B cell (primary cell): ENCODE measurements around the gene AVP. TPM values are rescaled to one million over a fixed set of nuclear protein-coding genes. Genes with fewer than 3 reads are reported as not detected.

Experiments used
- ATAC-seq: fragments of 200-7000 bp; cut with Tn5 transposase; one replicate; pipeline ENCODE4 v1.10.0; 2021; ENCODE audit warnings: low read depth, mild to moderate bottlenecking, moderate number of reproducible peaks, moderate library complexity
- CTCF ChIA-PET: fragments of 350-600 bp; sonication (Branson Sonifier 250); formaldehyde crosslinking; loops from one replicate; lab custom pipeline; 2021; ENCODE audit warnings: antibody characterized with exemption, inconsistent platforms; lab: Charles Lee
- POLR2A ChIA-PET: fragments of 350-600 bp; sonication (Branson Sonifier 250); formaldehyde crosslinking; loops from one replicate; lab custom pipeline; 2021; ENCODE audit warnings: antibody characterized with exemption; lab: Charles Lee
- DNase-seq: peaks from one replicate; pipeline ENCODE4 v3.0.0; 2013
- H2AFZ ChIP-seq: 2 replicates; pipeline ENCODE4 v1.6.1; 2012; ENCODE audit warnings: mild to moderate bottlenecking, low read depth, low read length; ENCODE audit not compliant: insufficient read depth, poor library complexity, severe bottlenecking
- H3K27ac ChIP-seq, 2 donors: 1 replicate in 1 of 2; 2 replicates in 1 of 2; pipeline ENCODE4 v1.5.1; 2012 to 2013; ENCODE audit warnings: low read length in 2 of 2, mild to moderate bottlenecking in 2 of 2, moderate library complexity in 1 of 2
- H3K27me3 ChIP-seq, 4 experiments: fragments of 200-600 bp in 1 of 4; sonication (generic) in 1 of 4; replicated peaks in 1 of 4; 1 replicate in 2 of 4; 2 replicates in 2 of 4; pipeline versions ENCODE4 v1.6.1 to v1.7.0; 2013 to 2016; ENCODE audit warnings: low read length in 3 of 4, mild to moderate bottlenecking in 2 of 4, mixed read lengths in 1 of 4, moderate library complexity in 1 of 4; ENCODE audit not compliant: insufficient read depth in 4 of 4, control insufficient read depth in 3 of 4; ENCODE audit errors: control extremely low read depth in 1 of 4
- H3K36me3 ChIP-seq, 2 experiments: replicated peaks in 1 of 2; 1 replicate in 1 of 2; 2 replicates in 1 of 2; pipeline versions ENCODE4 v1.6.1 to v1.7.1; 2013; ENCODE audit warnings: low read length in 1 of 2; ENCODE audit not compliant: insufficient read depth in 2 of 2, control insufficient read depth in 1 of 2; ENCODE audit errors: control extremely low read depth in 1 of 2, extremely low read depth in 1 of 2
- H3K4me1 ChIP-seq, 2 donors: fragments of 200-600 bp in 1 of 2; sonication (generic) in 1 of 2; 1 replicate in 1 of 2; 2 replicates in 1 of 2; pipeline versions ENCODE4 v1.5.1 to v1.6.1; 2013 to 2017; ENCODE audit warnings: low read length in 2 of 2; ENCODE audit not compliant: control insufficient read depth in 2 of 2, insufficient read depth in 2 of 2
- H3K4me2 ChIP-seq: replicated peaks from 2 replicates; pipeline ENCODE3; 2012; ENCODE audit warnings: mild to moderate bottlenecking, low read depth, low read length; ENCODE audit not compliant: poor library complexity, severe bottlenecking
- H3K4me3 ChIP-seq, 5 experiments: fragments of 200-600 bp in 1 of 5; sonication (generic) in 1 of 5; 1 replicate in 3 of 5; 2 replicates in 2 of 5; pipeline versions ENCODE4 v1.5.1 to v1.7.0; 2011 to 2016; ENCODE audit warnings: low read length in 4 of 5, mild to moderate bottlenecking in 4 of 5, low read depth in 2 of 5, control low read depth in 1 of 5, moderate library complexity in 1 of 5; ENCODE audit not compliant: insufficient read depth in 1 of 5; ENCODE audit errors: control extremely low read depth in 1 of 5, extremely low read depth in 1 of 5
- H3K79me2 ChIP-seq: fragments of 200-600 bp; sonication (generic); one replicate; pipeline ENCODE4 v1.6.0; 2016; ENCODE audit warnings: low read length; ENCODE audit not compliant: control insufficient read depth, insufficient read depth
- H3K9ac ChIP-seq: fragments of 200-600 bp; sonication (generic); 2 replicates; pipeline ENCODE4 v1.6.1; 2017; ENCODE audit warnings: mild to moderate bottlenecking, low read length, moderate library complexity
- H3K9me3 ChIP-seq, 3 donors: one replicate each; pipeline versions ENCODE4 v1.6.1 to v1.7.1; 2013; ENCODE audit warnings: low read length in 2 of 3; ENCODE audit not compliant: control insufficient read depth in 2 of 3, insufficient read depth in 1 of 3; ENCODE audit errors: control extremely low read depth in 1 of 3
- H4K20me1 ChIP-seq: 2 replicates; pipeline ENCODE4 v1.6.0; 2012; ENCODE audit warnings: mild to moderate bottlenecking, low read length; ENCODE audit not compliant: insufficient read depth, control insufficient read depth, poor library complexity, severe bottlenecking
- H3K27ac Mint-ChIP-seq: one replicate; pipeline ENCODE4 v1.8.0; 2021; ENCODE audit warnings: mixed read lengths
- H3K27me3 Mint-ChIP-seq: one replicate; pipeline ENCODE4 v1.8.0; 2021; ENCODE audit warnings: mixed read lengths
- H3K4me1 Mint-ChIP-seq: one replicate; pipeline ENCODE4 v1.8.0; 2021; ENCODE audit warnings: mixed read lengths
- H3K4me3 Mint-ChIP-seq: one replicate; pipeline ENCODE4 v1.8.0; 2021; ENCODE audit warnings: mixed read lengths
- H3K9me3 Mint-ChIP-seq: one replicate; pipeline ENCODE4 v1.8.0; 2022; ENCODE audit warnings: mixed read lengths; ENCODE audit not compliant: insufficient read depth
- CTCF ChIP-seq: fragments of 200-600 bp; IDR thresholded peaks from one replicate; pipeline ENCODE4 v1.8.0; 2022; ENCODE audit warnings: antibody characterized with exemption, mild to moderate bottlenecking
- EZH2 ChIP-seq: IDR thresholded peaks from 2 replicates; pipeline ENCODE4 v1.6.1; 2012; ENCODE audit warnings: borderline replicate concordance, low read depth, mild to moderate bottlenecking, moderate library complexity, low read length; ENCODE audit not compliant: insufficient read depth, poor library complexity, severe bottlenecking
- WGBS: methylation state at CpG from one replicate; pipeline ENCODE4 v1.1.5; 2013; ENCODE audit warnings: missing lambda C conversion rate; ENCODE audit not compliant: insufficient coverage; 5-methylcytosine and 5-hydroxymethylcytosine counted together
- intact Hi-C: fragments of 100-400 bp; cut with micrococcal nuclease; formaldehyde crosslinking; loops from one replicate; pipeline ENCODE4 v1.10.0; 2022
- polyA plus RNA-seq: library from polyadenylated mRNA; depleted of rRNA; stranded (reverse); fragments of >200 nt; gene quantifications from 2 replicates; pipeline ENCODE4 v1.2.3, GENCODE V29; 2012
- total RNA-seq, 2 donors: library from RNA; stranded (reverse); fragments of 120-200 nt in 1 of 2; gene quantifications; 1 replicate in 1 of 2; 2 replicates in 1 of 2; pipeline versions ENCODE4 v1.2.3 to v1.2.4, GENCODE V29; 2013 to 2022

AVP gene
- total and polyA plus RNA-seq, 2 donors (not counting 1 experiment from before 2014, with no cell fraction given), result 4.5 TPM; not detected in 1

DNA sequence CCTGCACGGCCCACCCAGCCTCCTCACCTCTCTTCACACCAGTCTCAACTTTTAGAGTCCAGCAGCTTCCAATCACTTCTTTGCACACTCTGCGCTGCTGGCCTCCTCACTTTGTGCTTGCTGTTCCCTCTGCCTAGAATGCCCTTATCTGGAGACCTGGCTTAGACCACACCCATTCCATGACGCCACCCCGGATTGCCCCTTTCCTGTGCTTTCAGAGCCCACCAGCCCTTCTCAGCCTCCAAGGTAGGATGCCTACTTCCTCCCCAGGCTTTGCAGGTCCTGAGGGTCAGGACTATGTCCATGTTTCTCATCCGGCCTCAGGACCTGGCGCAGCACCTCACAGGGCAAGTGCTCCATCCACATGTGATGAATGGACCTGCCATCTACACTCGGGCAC lies 27.0 kb upstream of the AVP start:
- no peaks in the 10 kb centered on the region for H3K27me3 ChIP-seq
- no peak overlapping the region for H3K4me2 ChIP-seq
- peaks cover 0 to 29% of the 10 kb centered on the region in 2 experiments for H3K36me3 ChIP-seq
- TF ChIP-seq EZH2, result no peak
- TF ChIP-seq CTCF, result no peak
- no peak overlapping the region for H3K27ac ChIP-seq
- CTCF ChIA-PET, result no interaction called here
- Mint-ChIP-seq H3K27ac (no peak overlapping the region), H3K9me3 (no peaks in the 10 kb centered on the region), H3K4me3 (no peak overlapping the region), H3K27me3 (no peaks in the 10 kb centered on the region), H3K4me1 (peaks cover 5% of the 10 kb centered on the region)
- intact Hi-C loops, result no loop called here
- 90% methylated on average over 7 of the region's 7 CpGs for WGBS
- DNase-seq (no peak), ATAC-seq (no peak)
- H3K4me1 ChIP-seq, result peaks cover 0 to 4% of the 10 kb centered on the region in 2 donors
- POLR2A ChIA-PET, result no interaction called here
- H3K9ac ChIP-seq, result no peak overlapping the region
- no peak overlapping the region for H3K4me3 ChIP-seq
- no peak overlapping the region for H2AFZ ChIP-seq
- H4K20me1 ChIP-seq, result peaks cover 4% of the 10 kb centered on the region
- no peaks in the 10 kb centered on the region for H3K9me3 ChIP-seq
- H3K79me2 ChIP-seq, result peaks cover 4% of the 10 kb centered on the region

- Mint-ChIP-seq H3K9me3 (no peaks in the 10 kb centered on the region), H3K27ac (no peak overlapping the region), H3K27me3 (no peaks in the 10 kb centered on the region), H3K4me1 (no peaks in the 10 kb centered on the region), H3K4me3 (no peak overlapping the region)
- Histone ChIP-seq H4K20me1 (no peaks in the 10 kb centered on the region), H2AFZ (no peak overlapping the region), H3K9me3 (no peaks in the 10 kb centered on the region), H3K27me3 (no peaks in the 10 kb centered on the region), H3K4me2 (no peak overlapping the region), H3K79me2 (no peaks in the 10 kb centered on the region), H3K4me3 (no peak overlapping the region), H3K9ac (no peak overlapping the region), H3K36me3 (peaks cover 0 to 23% of the 10 kb centered on the region in 2 experiments), H3K27ac (no peak overlapping the region), H3K4me1 (no peaks in the 10 kb centered on the region)
- intact Hi-C loops, result no loop called here
- ChIA-PET POLR2A (interaction anchor here (0.7 kb wide), 1 partner anchor 563 kb away, joined by 6 read pairs; no protein-coding TSS in a partner anchor), CTCF (interaction anchor here (0.9 to 1.2 kb wide), 3 partner anchors 10 to 56 kb away, joined by 3 read pairs; no protein-coding TSS in a partner anchor)
- TF ChIP-seq EZH2, result no peak
- TF ChIP-seq CTCF, result no peak
- WGBS, result 97% methylated on average over 23 of the region's 23 CpGs
- ATAC-seq (no peak), DNase-seq (no peak)
Measured at GRCh38 chr20:3109350-3110302, 25.1 kb upstream of the AVP start.
